ENCODE results near the gene SPTBN1.

SPTBN1 gene

GRCh38 chr2:54578648-54579045 lies 122.5 kb downstream of the SPTBN1 start:
- no peak for DNase-seq

GRCh38 chr2:54579061-54579681 lies 123.0 kb downstream of the SPTBN1 start:
- DNase-seq: no peak

- no peak for DNase-seq
Observed at GRCh38 chr2:54579682-54580620, 123.8 kb downstream of the SPTBN1 start.

GRCh38 chr2:54581326-54582039 lies 125.4 kb downstream of the SPTBN1 start:
- DNase-seq: no peak

GRCh38 chr2:54582987-54583386 lies 126.9 kb downstream of the SPTBN1 start:
- DNase-seq: no peak

GRCh38 chr2:54584598-54584997 lies 128.5 kb downstream of the SPTBN1 start:
- DNase-seq: no peak

GRCh38 chr2:54585136-54585733 lies 129.1 kb downstream of the SPTBN1 start:
- no peak for DNase-seq

- DNase-seq: no peak
Observed at GRCh38 chr2:54586062-54586461, 129.9 kb downstream of the SPTBN1 start.

- DNase-seq: no peak
Observed at GRCh38 chr2:54586494-54586893, 130.4 kb downstream of the SPTBN1 start.

- no peak for DNase-seq
Observed at GRCh38 chr2:54587171-54588016, 131.3 kb downstream of the SPTBN1 start.

- no peak for DNase-seq
Observed at GRCh38 chr2:54588244-54588899, 132.2 kb downstream of the SPTBN1 start.

- DNase-seq: no peak
Observed at GRCh38 chr2:54589038-54589339, 132.9 kb downstream of the SPTBN1 start.

- DNase-seq: no peak
Observed at GRCh38 chr2:54589340-54590215, 133.5 kb downstream of the SPTBN1 start.

GRCh38 chr2:54590216-54591120 lies 134.3 kb downstream of the SPTBN1 start:
- DNase-seq: no peak

GRCh38 chr2:54591551-54591950 lies 135.4 kb downstream of the SPTBN1 start:
- no peak for DNase-seq

GRCh38 chr2:54593249-54593648 lies 137.1 kb downstream of the SPTBN1 start:
- no peak for DNase-seq

- DNase-seq: no peak
Observed at GRCh38 chr2:54594048-54594447, 137.9 kb downstream of the SPTBN1 start.

GRCh38 chr2:54595161-54595803 lies 139.2 kb downstream of the SPTBN1 start:
- no peak for DNase-seq
